Mammary epithelial cell (primary cell): ENCODE data around the gene PCDHGB6.

Experiments
- CTCF ChIP-seq, 2 donors: IDR thresholded peaks in 1 of 2; conservative IDR thresholded peaks in 1 of 2; 2 replicates each; pipeline ENCODE4 v1.5.1; 2011 to 2012; ENCODE audit warnings: inconsistent platforms in 2 of 2, low read length in 2 of 2, mild to moderate bottlenecking in 2 of 2, control low read depth in 1 of 2, low read depth in 1 of 2; ENCODE audit not compliant: insufficient read depth in 1 of 2; ENCODE audit errors: extremely low read depth in 1 of 2
- EZH2 ChIP-seq: IDR thresholded peaks from 2 replicates; pipeline ENCODE4 v1.6.1; 2012; ENCODE audit warnings: low read length, inconsistent platforms, borderline replicate concordance

DNA sequence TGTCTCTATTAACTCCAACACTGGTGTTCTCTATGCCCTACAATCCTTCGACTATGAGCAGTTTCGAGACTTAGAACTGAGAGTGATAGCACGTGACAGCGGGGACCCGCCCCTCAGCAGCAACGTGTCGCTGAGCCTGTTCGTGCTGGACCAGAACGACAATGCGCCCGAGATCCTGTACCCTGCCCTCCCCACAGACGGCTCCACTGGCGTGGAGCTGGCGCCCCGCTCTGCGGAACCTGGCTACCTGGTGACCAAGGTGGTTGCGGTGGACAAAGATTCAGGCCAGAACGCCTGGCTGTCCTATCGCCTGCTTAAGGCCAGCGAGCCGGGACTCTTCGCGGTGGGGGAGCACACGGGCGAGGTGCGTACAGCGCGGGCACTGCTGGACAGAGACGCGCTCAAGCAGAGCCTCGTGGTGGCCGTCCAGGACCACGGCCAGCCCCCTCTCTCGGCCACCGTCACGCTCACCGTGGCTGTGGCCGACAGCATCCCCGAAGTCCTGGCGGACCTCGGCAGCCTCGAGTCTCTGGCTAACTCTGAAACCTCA lies 15.0 kb downstream of the PCDHGB6 start:
- TF ChIP-seq CTCF (conservative IDR thresholded peaks at IDR 0.05 in 1 of 2, IDR thresholded peaks at IDR 0.05 in 1 of 2; ENCODE audit: extremely low read depth in 1 of 2, insufficient read depth in 1 of 2, low read depth in 1 of 2, low read length in 2 of 2) (no peak), EZH2 (no peak)
